Parathyroid adenoma (tissue), 2 donors: ENCODE data around the gene DKK3.

Experiments
- H2AFZ ChIP-seq: fragments of 300-600 bp; sonication (generic); one replicate; pipeline ENCODE4 v1.7.0; 2017; ENCODE audit warnings: antibody characterized with exemption, mild to moderate bottlenecking
- H3K27ac ChIP-seq: fragments of 300-600 bp; sonication (generic); one replicate; pipeline ENCODE4 v1.7.0; 2017
- H3K27me3 ChIP-seq: fragments of 300-600 bp; sonication (generic); one replicate; pipeline ENCODE4 v1.7.0; 2017; ENCODE audit warnings: low read length; ENCODE audit not compliant: control insufficient read depth, insufficient read depth
- H3K36me3 ChIP-seq: fragments of 300-600 bp; sonication (generic); one replicate; pipeline ENCODE4 v1.7.0; 2017; ENCODE audit warnings: low read length; ENCODE audit not compliant: control insufficient read depth, insufficient read depth
- H3K4me1 ChIP-seq: fragments of 300-600 bp; sonication (generic); one replicate; pipeline ENCODE4 v1.7.0; 2017; ENCODE audit warnings: control low read depth
- H3K4me2 ChIP-seq: fragments of 300-600 bp; sonication (generic); one replicate; pipeline ENCODE4 v1.7.0; 2017; ENCODE audit warnings: low read length
- H3K4me3 ChIP-seq: fragments of 300-600 bp; sonication (generic); one replicate; pipeline ENCODE4 v1.7.0; 2017; ENCODE audit warnings: low read depth, low read length
- H3K79me2 ChIP-seq: fragments of 300-600 bp; sonication (generic); one replicate; pipeline ENCODE4 v1.7.0; 2017; ENCODE audit warnings: control low read depth
- H3K9ac ChIP-seq: fragments of 300-600 bp; sonication (generic); one replicate; pipeline ENCODE4 v1.7.0; 2017; ENCODE audit warnings: mild to moderate bottlenecking
- H3K9me3 ChIP-seq: fragments of 300-600 bp; sonication (generic); one replicate; pipeline ENCODE4 v1.7.0; 2017; ENCODE audit warnings: low read length; ENCODE audit not compliant: control insufficient read depth
- CTCF ChIP-seq: fragments of 300-600 bp; sonication (generic); IDR thresholded peaks from one replicate; pipeline ENCODE4 v1.7.0; 2017; ENCODE audit warnings: antibody characterized with exemption, mild to moderate bottlenecking
- donor health status: primary hyperparathyroidism.

The DKK3 gene

GRCh38 chr11:12052676-12053605 lies 44.5 kb upstream of the DKK3 start:
- TF ChIP-seq CTCF = no peak

GRCh38 chr11:12051287-12051662 lies 42.8 kb upstream of the DKK3 start:
- TF ChIP-seq CTCF = no peak

More at GRCh38 chr11:12052676-12053605, 44.5 kb upstream of the DKK3 start:
- no peak overlapping the region for H3K27ac ChIP-seq
- no peak overlapping the region for H3K4me2 ChIP-seq
- peaks cover 5% of the 10 kb centered on the region for H3K4me1 ChIP-seq
- no peaks in the 10 kb centered on the region for H3K79me2 ChIP-seq
- H2AFZ ChIP-seq = no peak overlapping the region
- no peak overlapping the region for H3K4me3 ChIP-seq
- no peaks in the 10 kb centered on the region for H3K36me3 ChIP-seq
- H3K27me3 ChIP-seq = no peaks in the 10 kb centered on the region
- H3K9ac ChIP-seq = no peak overlapping the region
- no peaks in the 10 kb centered on the region for H3K9me3 ChIP-seq

GRCh38 chr11:12050470-12051286 lies 42.3 kb upstream of the DKK3 start:
- H3K79me2 ChIP-seq = no peaks in the 10 kb centered on the region
- H3K27me3 ChIP-seq = no peaks in the 10 kb centered on the region
- H3K9ac ChIP-seq = no peak overlapping the region
- no peaks in the 10 kb centered on the region for H3K9me3 ChIP-seq
- no peak overlapping the region for H3K4me3 ChIP-seq
- no peak for TF ChIP-seq CTCF
- peaks cover 5% of the 10 kb centered on the region for H3K4me1 ChIP-seq
- H3K36me3 ChIP-seq = no peaks in the 10 kb centered on the region
- H3K4me2 ChIP-seq = no peak overlapping the region
- no peak overlapping the region for H3K27ac ChIP-seq
- H2AFZ ChIP-seq = peak overlapping the region; percentile 9

More at GRCh38 chr11:12051287-12051662, 42.8 kb upstream of the DKK3 start:
- no peaks in the 10 kb centered on the region for H3K36me3 ChIP-seq
- H3K27ac ChIP-seq = no peak overlapping the region
- no peak overlapping the region for H3K9ac ChIP-seq
- H3K27me3 ChIP-seq = no peaks in the 10 kb centered on the region
- H3K4me2 ChIP-seq = no peak overlapping the region
- H3K9me3 ChIP-seq = no peaks in the 10 kb centered on the region
- no peak overlapping the region for H3K4me3 ChIP-seq
- no peaks in the 10 kb centered on the region for H3K79me2 ChIP-seq
- H3K4me1 ChIP-seq = peaks cover 5% of the 10 kb centered on the region
- no peak overlapping the region for H2AFZ ChIP-seq

- Histone ChIP-seq H3K4me2 (no peak overlapping the region), H2AFZ (peak overlapping the region; percentile 29), H3K27me3 (no peaks in the 10 kb centered on the region), H3K4me1 (peaks cover 5% of the 10 kb centered on the region), H3K79me2 (no peaks in the 10 kb centered on the region), H3K9ac (no peak overlapping the region), H3K36me3 (no peaks in the 10 kb centered on the region), H3K9me3 (no peaks in the 10 kb centered on the region), H3K27ac (no peak overlapping the region), H3K4me3 (no peak overlapping the region)
- no peak for TF ChIP-seq CTCF
These were observed 40.7 kb upstream of the DKK3 start for GRCh38 chr11:12048936-12049790.
